CD4-positive, alpha-beta T cell treated with Interleukin-15 for 4 hours (primary cell): ENCODE results near the gene PRELID3B.
A peak's percentile ranks its signal among the peaks of the same experiment; 100 is the strongest.

Experiments used
- DNase-seq: peaks from one replicate; pipeline ENCODE4 v3.0.0-alpha.2; 2020; ENCODE audit warnings: low spot score

Gene PRELID3B

GRCh38 chr20:59042151-59042795 lies at the start of gene PRELID3B:
Gene PRELID3B (minus strand): TSS chr20:59042786. CDS start chr20:59042730, 56 bp downstream.
- peak; percentile 7 for DNase-seq

DNA sequence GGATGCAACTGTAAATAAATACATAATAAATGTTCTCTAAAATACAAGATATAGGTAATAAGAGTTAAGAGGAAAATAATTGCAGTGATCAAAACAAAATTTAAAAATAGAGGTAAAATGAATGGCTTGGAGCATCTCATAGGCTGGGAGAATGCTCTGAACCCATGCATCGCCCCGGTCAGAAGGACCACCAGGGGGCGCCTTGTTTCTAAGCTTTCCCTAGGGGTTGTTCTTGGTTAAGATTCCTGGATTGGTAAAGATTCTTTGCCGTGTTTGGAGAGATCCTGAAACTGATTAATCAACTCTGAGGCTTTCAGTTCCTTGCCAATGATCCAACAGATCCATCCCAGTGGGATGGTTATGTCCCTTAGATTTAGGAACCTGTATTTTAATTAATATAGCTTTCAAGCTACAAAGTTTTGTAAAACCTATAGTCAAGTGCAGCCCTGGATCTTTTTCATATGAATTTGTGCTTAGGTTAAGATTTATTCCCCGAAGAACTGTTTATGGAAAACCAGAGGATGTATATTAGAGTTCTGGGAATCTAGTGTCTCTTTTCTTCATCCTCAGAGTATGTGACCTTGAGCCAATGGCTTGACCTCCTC lies 45.3 kb upstream of the PRELID3B start:
- peak; percentile 82 for DNase-seq

DNA sequence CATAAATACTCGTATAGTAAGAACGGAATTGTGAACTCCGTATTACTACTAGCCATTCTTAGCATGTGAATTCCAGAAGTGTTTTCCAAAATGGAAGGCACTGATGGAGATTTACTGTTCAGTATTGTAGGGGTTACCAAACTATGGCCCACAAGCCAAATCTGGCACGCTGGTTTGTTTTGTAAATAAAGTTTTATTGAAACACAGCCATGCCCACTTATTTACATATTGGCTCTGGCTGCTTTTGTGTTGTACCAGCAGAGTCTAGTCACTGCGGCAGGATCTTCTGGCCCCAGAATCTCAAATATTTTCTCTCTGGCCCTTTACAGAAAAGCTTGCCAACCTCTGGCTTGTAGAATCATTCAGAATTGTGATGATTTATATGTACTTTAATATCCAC lies 44.3 kb upstream of the PRELID3B start:
- DNase-seq: no peak

DNA sequence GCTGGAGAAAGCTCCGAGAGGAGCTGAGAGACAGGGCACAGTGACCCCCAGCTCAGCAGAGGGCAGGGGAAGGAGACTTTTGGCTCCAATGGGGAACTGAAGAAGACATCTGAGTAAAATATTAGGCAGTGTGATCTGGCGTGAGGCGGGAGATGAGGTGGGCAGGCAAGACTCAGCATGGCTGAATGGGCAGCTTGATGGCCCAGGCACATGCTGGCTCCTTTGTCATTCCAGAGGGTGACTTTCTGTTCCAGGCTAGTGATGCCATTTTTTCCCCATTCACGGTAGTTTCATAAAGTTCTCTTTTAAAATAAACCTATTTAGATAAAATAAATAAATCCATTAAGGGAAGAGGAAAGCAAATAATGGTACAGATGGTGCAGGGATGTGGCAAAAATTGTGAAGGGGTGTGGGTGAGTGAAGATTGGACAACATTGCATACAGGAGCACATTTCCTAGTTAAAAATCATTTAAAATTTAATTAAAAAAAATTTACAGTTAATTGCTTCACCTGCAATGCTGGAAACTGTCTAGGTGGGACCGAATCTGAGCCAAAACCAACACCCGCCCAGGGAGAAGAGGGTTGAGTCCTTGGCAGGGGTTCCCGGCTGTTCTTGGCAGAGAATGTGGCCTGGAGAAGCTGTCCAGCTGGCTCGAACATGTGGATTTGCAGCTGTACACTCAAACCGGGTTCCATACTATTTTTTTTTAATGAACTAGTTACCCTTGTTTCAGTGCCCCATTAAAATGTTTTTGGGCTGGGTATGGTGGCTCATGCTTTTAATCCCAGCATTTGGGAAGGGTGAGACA lies 41.7 kb upstream of the PRELID3B start:
- no peak for DNase-seq

DNA sequence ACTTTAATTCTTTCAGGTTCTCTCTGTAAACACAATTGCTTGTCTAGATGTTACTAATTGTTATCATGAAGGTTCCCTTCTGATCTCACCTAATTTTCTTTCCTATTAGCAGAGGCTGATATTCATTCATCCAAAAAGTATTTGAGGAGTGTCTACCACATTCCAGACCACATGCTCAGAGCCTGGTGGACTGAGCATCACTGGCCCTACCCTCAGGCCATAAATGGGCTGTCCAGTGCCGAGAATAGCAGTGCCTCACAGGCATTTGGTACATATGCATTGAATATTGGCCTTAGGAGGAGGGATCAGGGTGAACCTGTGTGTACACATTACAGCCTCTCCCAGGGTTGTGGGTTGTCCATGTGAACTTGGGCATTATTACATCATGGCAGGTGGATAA lies 40.4 kb upstream of the PRELID3B start:
- no peak for DNase-seq

GRCh38 chr20:59082077-59082740 lies 39.6 kb upstream of the PRELID3B start:
- DNase-seq: peak; percentile 9

GRCh38 chr20:59081036-59081435 lies 38.5 kb upstream of the PRELID3B start:
- DNase-seq: no peak

GRCh38 chr20:59078231-59078630 lies 35.6 kb upstream of the PRELID3B start:
- no peak for DNase-seq

DNA sequence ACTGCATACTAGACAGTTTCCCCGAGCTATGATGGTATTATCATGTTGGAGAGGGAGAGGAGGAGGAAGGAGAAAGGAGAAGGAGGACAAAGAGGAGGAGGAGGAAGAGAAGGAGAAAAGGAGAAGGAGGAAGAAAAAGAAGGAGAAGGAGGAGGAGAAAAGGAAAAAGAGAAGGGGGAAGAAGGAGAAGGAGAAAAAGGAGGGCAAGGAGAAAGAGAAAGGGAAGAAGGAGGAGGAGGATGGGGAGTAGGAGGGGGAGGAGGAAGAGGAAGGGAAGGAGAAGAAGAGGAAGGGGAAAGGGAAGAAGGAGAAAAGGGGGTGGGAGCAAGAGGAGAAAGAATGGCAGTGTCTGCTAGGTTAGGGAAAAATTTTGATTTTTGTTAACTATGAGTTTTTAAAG lies 35.1 kb upstream of the PRELID3B start:
- DNase-seq: no peak

- no peak for DNase-seq
These were observed 33.4 kb upstream of the PRELID3B start for GRCh38 chr20:59075934-59076508.

DNA sequence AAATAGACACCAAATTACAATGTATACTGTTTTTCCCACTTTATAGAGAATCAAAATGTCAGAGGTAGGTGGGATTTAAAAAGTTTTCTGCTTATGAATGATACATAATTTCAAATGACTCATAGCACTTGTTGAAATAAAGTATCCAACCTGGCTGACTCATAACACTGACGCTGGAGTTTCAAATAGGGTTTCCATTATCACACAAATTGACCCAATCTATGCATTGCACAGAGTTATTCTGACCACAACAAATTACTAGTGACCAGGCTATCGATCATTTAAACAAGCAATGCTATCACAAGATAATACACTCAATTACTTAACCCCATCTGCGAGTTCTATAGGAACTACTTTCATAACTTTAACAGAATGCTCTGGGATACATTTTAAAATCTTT lies 31.9 kb upstream of the PRELID3B start:
- no peak for DNase-seq

- no peak for DNase-seq
These were observed 31.0 kb upstream of the PRELID3B start for GRCh38 chr20:59073582-59073981.

- DNase-seq: no peak
These were observed 28.6 kb upstream of the PRELID3B start for GRCh38 chr20:59071216-59071615.

DNA sequence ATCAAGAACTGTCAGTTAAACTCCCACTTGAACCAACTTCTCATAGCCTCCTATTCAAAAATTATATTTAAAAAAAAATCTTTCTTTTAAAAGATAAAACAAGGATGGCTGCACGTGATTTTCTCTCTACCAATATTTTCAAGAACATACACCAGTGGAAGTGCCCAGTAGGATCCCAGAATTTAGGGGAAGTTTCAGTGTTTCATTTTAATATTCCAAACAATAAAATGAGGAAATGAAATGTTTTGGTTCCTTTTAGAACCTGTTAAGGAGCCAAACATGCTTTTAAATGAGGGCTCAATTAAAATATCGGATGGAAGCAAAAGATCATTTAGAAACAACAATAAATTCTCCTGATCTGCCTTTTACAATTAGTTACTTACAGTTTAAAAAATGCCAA lies 26.4 kb upstream of the PRELID3B start:
- no peak for DNase-seq

DNA sequence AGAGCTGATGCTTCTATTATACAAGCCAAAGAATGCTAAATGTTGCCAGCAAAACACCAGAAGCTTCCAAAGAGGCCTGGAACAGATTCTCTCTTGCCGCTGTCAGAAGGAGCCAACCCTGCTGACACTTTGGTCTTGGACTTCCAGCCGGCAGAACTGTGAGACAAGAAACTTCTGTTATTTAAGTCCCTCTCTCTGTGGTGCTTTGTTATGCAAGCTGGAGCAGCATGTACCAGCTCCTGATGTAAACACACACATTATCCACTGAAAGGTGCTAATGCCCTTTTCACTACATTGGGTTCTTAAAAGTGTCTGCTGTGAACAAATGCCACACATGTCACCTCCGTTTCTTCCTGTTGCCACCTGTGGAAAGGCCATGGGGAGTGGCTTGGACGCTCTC lies 25.9 kb upstream of the PRELID3B start:
- DNase-seq: no peak

- no peak for DNase-seq
These were observed 21.7 kb upstream of the PRELID3B start for GRCh38 chr20:59064214-59064722.

DNA sequence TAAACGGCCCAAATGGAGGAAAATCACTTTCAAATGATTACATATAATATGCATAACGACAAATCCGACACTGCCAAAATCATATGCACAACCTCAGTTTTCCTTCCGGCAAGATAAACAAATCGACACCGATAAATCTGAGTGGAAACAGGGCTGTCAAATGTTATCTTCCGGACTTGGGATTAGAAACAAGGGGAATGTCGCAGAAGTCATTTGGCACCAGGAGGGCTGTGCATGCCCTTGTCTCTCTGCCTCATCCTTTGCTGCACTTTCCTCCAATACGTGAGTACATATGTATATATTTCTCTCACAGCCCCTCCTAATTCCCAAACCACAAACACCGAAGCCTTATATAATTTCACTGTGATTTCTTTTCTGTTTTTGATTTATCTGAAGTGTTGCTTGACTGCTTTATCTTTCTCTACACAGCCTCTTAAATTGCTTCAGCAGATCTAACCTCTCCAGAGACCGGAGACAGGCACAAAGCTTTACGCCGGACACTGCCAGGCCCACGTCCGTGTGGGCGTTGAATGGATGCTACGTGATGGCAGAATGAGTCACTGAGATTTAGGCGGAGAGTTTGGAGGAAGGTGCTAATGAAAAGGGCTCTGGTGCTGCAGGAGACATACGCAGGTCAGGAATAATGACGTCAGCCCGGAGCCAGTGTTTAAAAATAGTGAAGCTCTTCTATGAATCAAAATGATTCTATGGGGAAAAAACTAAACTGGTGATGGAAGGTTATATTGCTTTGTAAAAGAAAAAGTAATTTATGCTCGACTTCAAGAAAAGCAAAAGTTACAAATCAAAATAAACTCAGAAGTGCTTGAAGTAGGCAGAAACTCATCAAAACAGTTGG lies 21.0 kb upstream of the PRELID3B start:
- DNase-seq: no peak

DNA sequence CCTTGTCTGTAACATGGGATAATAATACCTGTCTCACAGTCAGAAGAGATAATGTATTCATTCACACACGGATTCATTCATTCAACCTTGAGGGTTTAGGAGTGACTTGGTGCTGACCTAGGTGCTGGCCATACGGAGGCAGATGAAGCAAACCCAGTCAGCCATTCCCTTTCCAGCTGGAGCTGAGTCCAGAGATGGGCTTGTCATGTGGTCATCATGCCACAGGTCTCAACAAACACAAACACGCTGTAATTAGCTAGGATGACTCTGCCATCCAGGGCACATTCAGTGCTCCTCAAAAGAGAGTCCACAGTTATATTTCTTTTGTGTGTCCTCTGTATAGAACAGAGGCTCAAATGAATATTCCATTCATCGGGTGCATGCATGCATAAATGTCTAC lies 19.5 kb upstream of the PRELID3B start:
- DNase-seq: no peak

DNA sequence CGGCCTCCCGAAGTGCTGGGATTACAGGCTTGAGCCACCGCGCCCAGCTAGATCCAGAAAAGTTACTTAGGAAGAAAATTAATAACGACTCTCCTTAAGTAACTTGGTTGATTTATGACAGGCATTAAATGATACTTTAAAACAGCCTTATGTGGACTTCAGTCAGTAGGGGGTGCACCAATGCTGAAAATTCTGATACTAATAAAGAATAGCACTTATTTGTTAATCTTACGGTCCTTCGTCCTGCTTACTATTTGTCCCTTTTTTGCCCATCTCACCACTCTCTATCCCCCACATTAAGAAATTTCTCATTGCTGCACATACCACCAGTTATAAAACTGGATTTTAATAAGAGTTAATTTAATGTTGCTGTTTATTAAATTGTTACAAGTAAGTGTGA lies 12.7 kb upstream of the PRELID3B start:
- DNase-seq: peak; percentile 37

DNA sequence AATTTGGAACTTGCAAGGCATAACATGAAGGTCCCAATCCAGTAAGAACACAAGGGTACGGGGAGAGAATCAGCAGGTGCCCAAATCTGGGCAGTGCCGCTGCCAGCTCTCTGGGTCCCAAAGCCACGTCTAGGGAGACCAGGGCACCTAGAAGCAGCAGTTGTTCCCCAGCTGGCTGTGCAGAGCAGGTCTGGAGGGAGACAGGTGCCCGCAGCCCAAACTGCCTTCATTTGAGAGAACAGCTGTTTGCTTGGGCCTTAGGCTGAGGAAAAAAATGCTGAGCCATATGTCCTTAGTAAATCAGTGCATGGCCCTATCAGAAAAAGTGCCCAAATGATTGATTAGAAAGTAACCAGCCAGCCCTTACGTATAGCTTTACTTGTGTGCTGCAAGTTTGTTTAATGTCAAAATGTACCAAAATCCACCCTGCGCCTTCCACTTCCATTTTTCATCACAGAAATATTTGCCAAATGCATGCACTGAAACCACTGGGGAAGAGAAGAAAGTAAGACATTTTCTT lies 9.1 kb upstream of the PRELID3B start:
- no peak for DNase-seq

GRCh38 chr20:59050437-59050836 lies 7.9 kb upstream of the PRELID3B start:
- no peak for DNase-seq
